HEK293T (cell line): ENCODE results near the gene ZBTB11.
"Not testable (repeated sequence)": the region's sequence is repeated elsewhere in the genome, so short reads cannot be mapped to it uniquely, and the experiment has no call there.

ENCODE experiments used
- CTCF ChIA-PET: fragments of 350-600 bp; formaldehyde crosslinking; extraction: SDS; loops from one replicate; lab custom pipeline; 2021; ENCODE audit warnings: antibody characterized with exemption, inconsistent platforms; lab: Yijun Ruan, JAX
- POLR2A ChIA-PET: fragments of 350-600 bp; formaldehyde crosslinking; extraction: SDS; loops from one replicate; lab custom pipeline; 2020; ENCODE audit warnings: antibody characterized with exemption, inconsistent platforms; lab: Yijun Ruan, JAX
- DNase-seq: peaks from one replicate; pipeline ENCODE4 v3.0.0; 2012; ENCODE audit warnings: mixed read lengths; ENCODE audit errors: extremely low spot score
- ARNT ChIP-seq: fragments of 450-650 bp; IDR thresholded peaks from 2 replicates; pipeline ENCODE4 v1.6.1; 2017; ENCODE audit warnings: mild to moderate bottlenecking
- BHLHE40 ChIP-seq: fragments of 450-650 bp; IDR thresholded peaks from 2 replicates; pipeline ENCODE4 v1.6.1; 2016; ENCODE audit warnings: mild to moderate bottlenecking, moderate library complexity, borderline replicate concordance
- CTBP1 ChIP-seq: fragments of 450-650 bp; IDR thresholded peaks from 2 replicates; pipeline ENCODE4 v1.6.1; 2016; ENCODE audit warnings: borderline replicate concordance
- ELF4 ChIP-seq: fragments of 450-650 bp; IDR thresholded peaks from 2 replicates; pipeline ENCODE4 v1.6.1; 2017; ENCODE audit warnings: antibody characterized with exemption
- FOXA1 ChIP-seq: fragments of 450-650 bp; IDR thresholded peaks from 2 replicates; pipeline ENCODE4 v1.6.1; 2016; ENCODE audit warnings: mild to moderate bottlenecking
- FOXK2 ChIP-seq: fragments of 450-650 bp; IDR thresholded peaks from 2 replicates; pipeline ENCODE4 v1.6.1; 2016; ENCODE audit warnings: mild to moderate bottlenecking
- FOXM1 ChIP-seq: fragments of 450-650 bp; IDR thresholded peaks from 2 replicates; pipeline ENCODE4 v1.6.1; 2017; ENCODE audit warnings: mild to moderate bottlenecking, borderline replicate concordance
- HDGF ChIP-seq: fragments of 450-650 bp; IDR thresholded peaks from 2 replicates; pipeline ENCODE4 v1.6.1; 2017; ENCODE audit warnings: antibody characterized with exemption, borderline replicate concordance
- L3MBTL2 ChIP-seq: fragments of 450-650 bp; conservative IDR thresholded peaks from 2 replicates; pipeline ENCODE4 v1.6.1; 2016; ENCODE audit warnings: mild to moderate bottlenecking
- LEF1 ChIP-seq: fragments of 450-650 bp; IDR thresholded peaks from 2 replicates; pipeline ENCODE4 v1.6.1; 2017; ENCODE audit warnings: mild to moderate bottlenecking, borderline replicate concordance
- NFRKB ChIP-seq: fragments of 450-650 bp; IDR thresholded peaks from 2 replicates; pipeline ENCODE4 v1.6.1; 2016; ENCODE audit warnings: mild to moderate bottlenecking, moderate library complexity
- SP1 ChIP-seq: fragments of 450-650 bp; IDR thresholded peaks from 2 replicates; pipeline ENCODE4 v1.6.1; 2017
- SUZ12 ChIP-seq: fragments of 450-650 bp; IDR thresholded peaks from 2 replicates; pipeline ENCODE4 v1.6.1; 2016; ENCODE audit warnings: mild to moderate bottlenecking
- TARDBP ChIP-seq: fragments of 450-650 bp; IDR thresholded peaks from 2 replicates; pipeline ENCODE4 v1.6.1; 2016
- ZNF384 ChIP-seq: fragments of 450-650 bp; IDR thresholded peaks from 2 replicates; pipeline ENCODE4 v1.6.1; 2016
- TF ChIP-seq, protein P1 (sequence below): fragments of 450-650 bp; IDR thresholded peaks from 2 replicates; pipeline ENCODE4 v1.6.1; 2016

Gene ZBTB11

DNA sequence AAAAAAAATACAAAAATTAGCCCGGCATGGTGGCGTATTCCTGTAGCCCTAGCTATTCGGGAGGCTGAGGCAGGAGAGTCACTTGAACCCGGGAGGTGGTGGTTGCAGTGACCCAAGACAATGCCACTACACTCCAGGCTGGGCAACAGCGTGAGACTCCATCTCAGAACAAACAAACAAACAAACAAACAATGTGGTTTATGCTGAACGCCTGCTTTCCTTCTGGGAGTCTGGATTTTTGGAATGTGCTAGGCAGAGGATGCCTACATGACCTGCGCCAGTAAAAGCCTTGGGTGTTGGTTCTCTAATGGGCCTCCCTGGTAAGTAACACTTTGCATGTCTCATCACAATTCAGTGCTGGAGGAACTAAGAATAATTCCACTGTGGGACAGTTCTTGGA is 59.5 kb downstream of the ZBTB11 start:
- ChIA-PET CTCF (no interaction called here), POLR2A (no interaction called here)
- TF ChIP-seq CTBP1, result no peak
- DNase-seq, result no peak

DNA sequence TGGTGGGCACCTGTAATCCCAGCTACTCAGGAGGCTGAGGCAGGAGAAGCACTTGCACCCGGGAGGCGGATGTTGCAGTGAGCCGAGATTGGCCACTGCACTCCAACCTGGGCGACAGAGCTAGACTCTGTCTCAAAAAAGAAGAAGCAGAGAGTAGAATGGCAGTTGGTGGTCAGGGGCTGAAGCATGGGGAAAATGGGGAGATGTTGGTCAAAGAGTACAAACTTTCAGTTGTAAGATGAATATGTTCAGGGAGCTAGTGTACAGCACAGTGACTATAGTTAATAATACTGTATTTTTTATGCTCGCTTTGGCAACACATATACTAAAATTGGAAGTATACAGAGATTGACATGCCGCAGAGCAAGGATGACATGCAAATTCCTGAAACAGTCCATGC is 61.4 kb downstream of the ZBTB11 start:
- TF ChIP-seq ELF4 (no peak), NFRKB (no peak), FOXM1 (no peak), ZNF384 (no peak), FOXA1 (no peak), CTBP1 (no peak), TARDBP (no peak), FOXK2 (no peak), HDGF (no peak), L3MBTL2 (no peak), SP1 (no peak), LEF1 (no peak), BHLHE40 (no peak), ARNT (no peak), SUZ12 (no peak)
- TF ChIP-seq, protein P1, sequence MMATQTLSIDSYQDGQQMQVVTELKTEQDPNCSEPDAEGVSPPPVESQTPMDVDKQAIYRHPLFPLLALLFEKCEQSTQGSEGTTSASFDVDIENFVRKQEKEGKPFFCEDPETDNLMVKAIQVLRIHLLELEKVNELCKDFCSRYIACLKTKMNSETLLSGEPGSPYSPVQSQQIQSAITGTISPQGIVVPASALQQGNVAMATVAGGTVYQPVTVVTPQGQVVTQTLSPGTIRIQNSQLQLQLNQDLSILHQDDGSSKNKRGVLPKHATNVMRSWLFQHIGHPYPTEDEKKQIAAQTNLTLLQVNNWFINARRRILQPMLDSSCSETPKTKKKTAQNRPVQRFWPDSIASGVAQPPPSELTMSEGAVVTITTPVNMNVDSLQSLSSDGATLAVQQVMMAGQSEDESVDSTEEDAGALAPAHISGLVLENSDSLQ, result no peak
- ChIA-PET CTCF (no interaction called here), POLR2A (no interaction called here)
- no peak for DNase-seq

DNA sequence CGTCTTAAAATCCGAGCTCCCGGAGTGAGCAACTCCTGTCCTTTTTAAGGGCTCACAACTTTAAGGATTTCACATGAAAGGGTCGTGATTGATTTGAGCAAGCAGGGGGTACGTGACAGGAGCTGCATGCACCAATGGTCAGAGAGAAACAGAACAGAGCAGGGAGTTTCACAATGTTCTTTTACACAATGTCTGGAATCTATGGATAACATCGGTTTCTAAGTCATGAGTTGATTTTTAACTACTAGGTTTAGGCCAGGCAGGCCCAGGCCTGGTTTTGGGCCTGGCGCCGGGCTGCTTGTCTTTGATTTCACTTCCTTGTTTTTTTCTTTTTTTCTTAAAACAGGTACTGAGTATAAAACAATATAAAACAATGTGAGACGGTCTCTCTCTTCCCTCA is 63.9 kb downstream of the ZBTB11 start:
- CTCF ChIA-PET, result not testable (repeated sequence)

DNA sequence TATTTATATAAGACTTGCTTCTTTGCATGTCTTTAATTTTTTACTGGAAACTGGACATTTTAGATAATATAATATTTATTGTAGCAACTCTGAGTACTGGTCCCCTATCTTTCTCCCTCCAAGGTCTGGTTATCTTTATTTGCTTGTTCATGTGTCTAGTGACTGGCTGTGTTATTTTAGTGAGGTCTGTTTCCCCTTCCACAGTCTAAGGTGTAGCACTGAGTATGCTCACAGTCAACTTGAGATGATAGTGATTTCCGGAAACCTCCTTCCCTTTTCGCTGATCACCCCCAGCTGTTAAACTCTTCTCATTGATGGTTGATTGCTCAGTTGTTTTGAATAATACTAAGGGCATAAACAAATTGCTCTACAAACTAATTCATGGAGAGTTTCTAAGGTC is 65.9 kb downstream of the ZBTB11 start:
- CTCF ChIA-PET, result no interaction called here
- POLR2A ChIA-PET, result no interaction called here
- TF ChIP-seq TARDBP (no peak), SP1 (no peak), FOXA1 (no peak), LEF1 (no peak), HDGF (no peak), ELF4 (no peak), L3MBTL2 (no peak), BHLHE40 (no peak), ZNF384 (no peak), ARNT (no peak), SUZ12 (no peak)
- TF ChIP-seq, protein P1, result no peak
- DNase-seq, result no peak

More for the DNA sequence above, 63.9 kb downstream of the ZBTB11 start:
- POLR2A ChIA-PET, DNase-seq: not testable (repeated sequence)

DNA sequence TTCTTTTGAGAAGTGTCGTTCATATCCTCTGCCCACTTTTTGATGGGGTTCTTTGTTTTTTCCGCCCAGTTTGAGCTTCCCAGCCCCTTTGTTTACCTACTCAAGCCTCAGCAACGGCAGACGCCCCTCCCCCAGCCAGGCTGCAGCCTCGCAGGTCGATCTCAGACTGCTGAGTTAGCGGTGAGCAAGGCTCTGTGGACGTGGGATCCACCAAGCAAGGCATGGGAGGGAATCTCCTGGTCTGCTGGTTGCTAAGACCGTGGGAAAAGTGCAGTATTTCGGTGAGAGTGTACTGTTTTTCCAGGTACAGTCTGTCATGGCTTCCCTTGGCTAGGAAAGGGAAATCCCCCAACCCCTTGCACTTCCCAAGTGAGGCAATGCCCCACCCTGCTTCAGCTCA is 71.5 kb downstream of the ZBTB11 start:
- POLR2A ChIA-PET, CTCF ChIA-PET, DNase-seq: not testable (repeated sequence)

DNA sequence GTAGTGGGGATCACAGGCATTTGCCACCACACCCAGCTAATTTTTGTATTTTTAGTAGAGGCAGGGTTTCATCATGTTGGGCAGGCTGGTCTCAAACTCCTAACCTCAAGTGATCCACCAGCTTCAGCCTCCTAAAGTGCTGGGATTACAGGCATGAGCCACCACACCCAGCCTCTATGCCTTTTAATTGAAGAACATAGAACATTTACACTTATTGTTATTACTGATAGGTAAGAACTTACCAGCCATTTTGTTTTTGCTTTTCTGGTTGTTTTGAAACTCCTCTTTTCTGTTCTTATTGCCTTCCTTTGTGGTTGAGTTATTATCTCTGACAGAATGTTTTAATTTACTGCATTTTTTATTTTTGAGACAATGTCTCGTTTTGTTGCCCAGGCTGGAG is 73.7 kb downstream of the ZBTB11 start:
- no peak for DNase-seq
- ChIA-PET CTCF (no interaction called here), POLR2A (no interaction called here)
- no peak for TF ChIP-seq HDGF
- TF ChIP-seq ELF4, result no peak
- no peak for TF ChIP-seq FOXA1
- no peak for TF ChIP-seq SUZ12
- TF ChIP-seq BHLHE40, result no peak
- TF ChIP-seq, protein P1, result no peak
- no peak for TF ChIP-seq ZNF384
- no peak for TF ChIP-seq FOXM1
- no peak for TF ChIP-seq FOXK2
- TF ChIP-seq CTBP1, result no peak
- TF ChIP-seq LEF1, result no peak

DNA sequence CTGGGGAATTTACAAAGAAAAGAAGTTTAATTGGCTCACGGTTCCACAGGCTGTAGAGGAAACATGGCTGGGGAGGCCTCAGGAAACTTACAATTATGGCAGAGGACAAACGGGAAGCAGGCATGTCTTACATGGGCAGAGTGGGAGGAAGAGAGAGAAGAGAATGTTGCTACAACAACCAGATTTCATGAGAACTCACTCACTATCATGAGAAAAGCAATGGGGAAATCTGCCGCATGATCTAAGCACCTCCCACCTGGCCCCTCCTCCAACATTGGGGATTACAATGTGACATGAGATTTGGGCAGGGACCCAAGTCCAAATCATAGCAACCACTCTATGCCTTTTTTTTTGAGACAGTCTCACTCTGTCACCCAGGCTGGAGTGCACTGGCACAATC is 74.2 kb downstream of the ZBTB11 start:
- CTCF ChIA-PET, result no interaction called here
- TF ChIP-seq ARNT, result no peak
- no peak for TF ChIP-seq FOXM1
- DNase-seq, result no peak
- POLR2A ChIA-PET, result no interaction called here
